Esophagus squamous epithelium (tissue), 5 donors: ENCODE measurements around the gene C15orf62. TPM values are rescaled to one million over a fixed set of nuclear protein-coding genes. Genes with fewer than 3 reads are reported as not detected.

Experiments
- DNase-seq: peaks from one replicate; lab custom pipeline; 2025; lab: John Stamatoyannopoulos, UW
- H3K27ac ChIP-seq, 4 donors: fragments of 200-600 bp; sonication (generic); one replicate each; pipeline ENCODE4 v1.5.1; 2016 to 2019; ENCODE audit warnings: mild to moderate bottlenecking in 1 of 4
- H3K27me3 ChIP-seq, 4 donors: fragments of 200-600 bp; sonication (generic); 1 replicate in 3 of 4; 2 replicates in 1 of 4; pipeline versions ENCODE4 v1.5.1 to v1.6.0; 2017 to 2021; ENCODE audit warnings: antibody characterized with exemption in 1 of 4
- H3K36me3 ChIP-seq, 3 donors: fragments of 200-600 bp; sonication (generic); one replicate each; pipeline ENCODE4 v1.5.1; 2016 to 2019
- H3K4me1 ChIP-seq, 3 donors: fragments of 200-600 bp; sonication (generic); one replicate each; pipeline ENCODE4 v1.5.1; 2017 to 2019
- H3K4me3 ChIP-seq, 4 donors: fragments of 200-600 bp; sonication (generic); 1 replicate in 3 of 4; 2 replicates in 1 of 4; pipeline ENCODE4 v1.5.1; 2016 to 2019; ENCODE audit warnings: mild to moderate bottlenecking in 2 of 4, moderate library complexity in 1 of 4
- H3K9me3 ChIP-seq, 3 donors: fragments of 200-600 bp; sonication (generic); one replicate each; pipeline ENCODE4 v1.5.1; 2016 to 2019
- CTCF ChIP-seq, 6 experiments: fragments of 450-650 bp in 4 of 6; fragments of 200-600 bp in 2 of 6; sonication (generic) in 2 of 6; IDR thresholded peaks; one replicate each; pipeline ENCODE4 v1.5.1; 2016 to 2019; ENCODE audit warnings: antibody characterized with exemption in 6 of 6, mild to moderate bottlenecking in 4 of 6, moderate library complexity in 4 of 6
- POLR2A ChIP-seq, 4 donors: fragments of 450-650 bp; IDR thresholded peaks; one replicate each; pipeline ENCODE4 v1.6.1; 2017; ENCODE audit warnings: antibody characterized with exemption in 4 of 4, mild to moderate bottlenecking in 4 of 4, moderate library complexity in 3 of 4
- WGBS, 2 donors: methylation state at CpG; one replicate each; pipeline ENCODE4 v1.1.5; 2018; 5-methylcytosine and 5-hydroxymethylcytosine counted together
- intact Hi-C: fragments of 100-400 bp; cut with DNase I; formaldehyde crosslinking; loops from one replicate; pipeline ENCODE4 v1.15.0; 2022
- total RNA-seq, 4 donors: library from RNA; depleted of rRNA; stranded (reverse); fragments of >200 nt; gene quantifications; one replicate each; pipeline ENCODE4 v1.1.0, GENCODE V29; 2016
- donor health status: DM: yes; HTN: yes; CAD: no.

C15orf62 gene
- total RNA-seq, 4 donors from 2014 or later = 11.3 to 44.3 (median 22.2) TPM

GRCh38 chr15:40767838-40768500 lies 1.8 kb upstream of the C15orf62 start:
- H3K4me1 ChIP-seq = peaks cover 72 to 100% (median 75%) of the 10 kb centered on the region in 3 donors
- 79 to 94% methylated on average over 20 to 29 of the region's 29 CpGs for WGBS, 2 donors
- intact Hi-C loops = no loop called here
- H3K9me3 ChIP-seq = no peaks in the 10 kb centered on the region
- DNase-seq = no peak
- peaks cover 8 to 37% (median 10%) of the 10 kb centered on the region in 3 donors for H3K36me3 ChIP-seq
- no peak overlapping the region for H3K4me3 ChIP-seq
- H3K27me3 ChIP-seq = no peaks in the 10 kb centered on the region
- peak overlapping the region; percentile 86 to 96 (median 90) for H3K27ac ChIP-seq
- TF ChIP-seq CTCF (IDR thresholded peaks at IDR 0.05) (no peak), POLR2A (IDR thresholded peaks at IDR 0.05) (no peak)

- intact Hi-C loops = no loop called here
- no peaks in the 10 kb centered on the region for H3K9me3 ChIP-seq
- no peak for DNase-seq
- H3K36me3 ChIP-seq = peaks cover 8 to 44% (median 13%) of the 10 kb centered on the region in 3 donors
- H3K4me3 ChIP-seq = peak overlapping the region in 3 of 4 donors; percentile 45 to 48 (median 48)
- TF ChIP-seq POLR2A (IDR thresholded peaks at IDR 0.05) (no peak), CTCF (IDR thresholded peaks at IDR 0.05) (no peak)
- H3K27me3 ChIP-seq = no peaks in the 10 kb centered on the region
- 37 to 47% methylated on average over 6 to 18 of the region's 21 CpGs for WGBS, 2 donors
- H3K27ac ChIP-seq = peak overlapping the region; percentile 86 to 96 (median 90)
- peaks cover 66 to 96% (median 68%) of the 10 kb centered on the region in 3 donors for H3K4me1 ChIP-seq
Observed at GRCh38 chr15:40768521-40769273, 1.1 kb upstream of the C15orf62 start.

GRCh38 chr15:40770147-40770721 lies 454 bp downstream of the C15orf62 start:
- no peak for DNase-seq
- H3K4me1 ChIP-seq = peaks cover 54 to 81% (median 54%) of the 10 kb centered on the region in 3 donors
- intact Hi-C loops = no loop called here
- no peaks in the 10 kb centered on the region for H3K27me3 ChIP-seq
- H3K9me3 ChIP-seq = no peaks in the 10 kb centered on the region
- peak overlapping the region; percentile 22 to 48 (median 46) for H3K4me3 ChIP-seq
- TF ChIP-seq POLR2A (IDR thresholded peaks at IDR 0.05) = no peak
- no peak for TF ChIP-seq CTCF (IDR thresholded peaks at IDR 0.05)
- WGBS, 2 donors = 33 to 61% methylated on average over 3 to 5 of the region's 17 CpGs
- peaks cover 18 to 59% (median 23%) of the 10 kb centered on the region in 3 donors for H3K36me3 ChIP-seq
- H3K27ac ChIP-seq = peak overlapping the region; percentile 86 to 96 (median 90)

GRCh38 chr15:40771242-40771641 lies 1.5 kb downstream of the C15orf62 start:
- Histone ChIP-seq H3K9me3 (no peaks in the 10 kb centered on the region), H3K4me3 (peak overlapping the region in 3 of 4 donors; percentile 22 to 48 (median 45)), H3K36me3 (peaks cover 18 to 70% (median 30%) of the 10 kb centered on the region in 3 donors), H3K27me3 (no peaks in the 10 kb centered on the region), H3K4me1 (peaks cover 45 to 79% (median 49%) of the 10 kb centered on the region in 3 donors), H3K27ac (peak overlapping the region in 3 of 4 donors; percentile 86 to 96 (median 88))
- no peak for TF ChIP-seq CTCF (IDR thresholded peaks at IDR 0.05)
- DNase-seq = no peak
- intact Hi-C loops = no loop called here
- 97 to 100% methylated on average over 5 of the region's 5 CpGs for WGBS, 2 donors
